OCI-LY7 (cell line): Measurements from ENCODE around the gene TRIO. TPM values are rescaled to one million over a fixed set of nuclear protein-coding genes. Genes with fewer than 3 reads are reported as not detected.

ENCODE experiments used
- BruUV-seq: library from RNA; stranded (reverse); fragments of 400-500 nt; replicated peaks from 2 replicates; lab custom pipeline; 2021; lab: Mats Ljungman, UMichigan
- CTCF ChIA-PET: fragments of 300-600 bp; sonication (Branson Sonifier 250); formaldehyde crosslinking; loops from one replicate; lab custom pipeline; 2022; ENCODE audit warnings: antibody characterized with exemption; ENCODE audit not compliant: unreplicated experiment; lab: Charles Lee
- POLR2A ChIA-PET: fragments of 300-600 bp; sonication (Branson Sonifier 250); formaldehyde crosslinking; loops from one replicate; lab custom pipeline; 2022; ENCODE audit warnings: antibody characterized with exemption; lab: Charles Lee
- DNase-seq: peaks from one replicate; pipeline ENCODE4 v3.0.0-alpha.2; 2015; ENCODE audit warnings: low spot score
- H2AFZ ChIP-seq: fragments of 200-600 bp; sonication (generic), shearing (Covaris generic); 2 replicates; pipeline ENCODE4 v1.6.1; 2014; ENCODE audit warnings: mild to moderate bottlenecking, antibody characterized with exemption, low read length, moderate library complexity
- H3K27ac ChIP-seq: fragments of 200-600 bp; sonication (generic); 2 replicates; pipeline ENCODE4 v1.5.1; 2014; ENCODE audit warnings: mixed run types, low read depth, mild to moderate bottlenecking, moderate library complexity, low read length, inconsistent platforms; ENCODE audit not compliant: poor library complexity, severe bottlenecking
- H3K36me3 ChIP-seq: fragments of 200-600 bp; sonication (generic); 2 replicates; pipeline ENCODE4 v1.6.1; 2014; ENCODE audit warnings: mild to moderate bottlenecking, antibody characterized with exemption, low read length, moderate library complexity, mixed read lengths; ENCODE audit not compliant: insufficient read depth
- H3K4me1 ChIP-seq: fragments of 200-600 bp; sonication (generic); 2 replicates; pipeline ENCODE4 v1.5.1; 2014; ENCODE audit warnings: mild to moderate bottlenecking, low read length; ENCODE audit not compliant: insufficient read depth, poor library complexity, severe bottlenecking
- H3K4me2 ChIP-seq: fragments of 200-600 bp; sonication (generic); 2 replicates; pipeline ENCODE4 v1.6.1; 2014; ENCODE audit warnings: mild to moderate bottlenecking, low read length
- H3K4me3 ChIP-seq: fragments of 200-600 bp; sonication (generic); 2 replicates; pipeline ENCODE4 v1.5.1; 2014; ENCODE audit warnings: mild to moderate bottlenecking, low read depth, low read length; ENCODE audit not compliant: poor library complexity, severe bottlenecking
- H3K79me2 ChIP-seq: fragments of 200-600 bp; sonication (generic); 2 replicates; pipeline ENCODE4 v1.6.1; 2016; ENCODE audit warnings: low read depth, mild to moderate bottlenecking, low read length, moderate library complexity, mixed read lengths; ENCODE audit not compliant: insufficient read depth
- H3K9me2 ChIP-seq: fragments of 200-600 bp; sonication (generic); 2 replicates; pipeline ENCODE4 v1.6.1; 2016; ENCODE audit warnings: mild to moderate bottlenecking, low read length, mixed read lengths; ENCODE audit not compliant: insufficient read depth
- H3K9me3 ChIP-seq: fragments of 200-600 bp; sonication (generic); 2 replicates; pipeline ENCODE4 v1.6.1; 2014; ENCODE audit warnings: mild to moderate bottlenecking, mixed run types, low read length, mixed read lengths
- H4K20me1 ChIP-seq: fragments of 200-600 bp; sonication (generic); 2 replicates; pipeline ENCODE4 v1.6.1; 2014; ENCODE audit warnings: mild to moderate bottlenecking, antibody characterized with exemption, low read length, moderate library complexity, mixed read lengths; ENCODE audit not compliant: insufficient read depth
- EZH2phosphoT487 ChIP-seq: fragments of 200-600 bp; sonication (generic); IDR thresholded peaks from 2 replicates; pipeline ENCODE4 v1.6.1; 2018; ENCODE audit warnings: low read depth, borderline replicate concordance, mild to moderate bottlenecking, mixed run types, antibody characterized with exemption, low read length, moderate library complexity, mixed read lengths
- intact Hi-C: fragments of 100-400 bp; cut with micrococcal nuclease; formaldehyde crosslinking; loops from one replicate; pipeline ENCODE4 v1.10.0; 2022; ENCODE audit not compliant: unreplicated experiment
- total RNA-seq, 2 experiments: library from RNA; depleted of rRNA in 1 of 2; stranded (reverse); fragments of >200 nt in 1 of 2; shearing (Covaris generic) in 1 of 2; gene quantifications; 2 replicates each; pipeline ENCODE4 v1.2.3, GENCODE V29; 2014 to 2022
- TF ChIP-seq, protein P1 (sequence below): fragments of 200-600 bp; sonication (generic); conservative IDR thresholded peaks from 2 replicates; pipeline ENCODE4 v1.5.1; 2014; ENCODE audit warnings: mild to moderate bottlenecking, antibody characterized with exemption, low read length, moderate library complexity, mixed read lengths

TRIO gene
- total RNA-seq, 2 experiments from 2014 or later = 35.8 to 55.1 TPM

DNA sequence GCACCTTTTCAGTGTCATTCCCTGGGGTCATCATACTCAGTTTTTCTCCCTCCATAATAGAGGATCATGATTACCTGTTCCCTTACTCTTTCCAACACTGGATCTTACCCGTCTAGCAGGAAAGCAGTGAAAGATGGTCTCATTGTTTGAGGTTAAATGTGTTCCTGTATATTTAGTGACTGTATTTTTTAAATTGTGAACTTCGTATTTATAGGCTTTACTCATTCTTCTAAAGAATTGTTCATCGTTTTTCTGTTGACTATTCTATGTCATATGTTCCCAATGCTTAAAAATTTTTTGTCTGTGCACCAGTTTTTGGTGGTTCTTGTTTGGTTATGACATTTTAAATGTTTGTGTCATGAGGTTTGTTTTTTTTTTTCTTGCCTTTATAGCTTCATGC, 233.6 kb downstream of the TRIO start:
- intact Hi-C loops = no loop called here
- no TSS peak for BruUV-seq
- DNase-seq = no peak
- Histone ChIP-seq H4K20me1 (no peaks in the 10 kb centered on the region), H3K9me2 (no peaks in the 10 kb centered on the region), H3K27ac (no peak overlapping the region), H3K4me1 (peaks cover 38% of the 10 kb centered on the region), H3K4me2 (no peak overlapping the region), H3K9me3 (no peaks in the 10 kb centered on the region), H3K4me3 (no peak overlapping the region), H3K36me3 (peaks cover 15% of the 10 kb centered on the region), H2AFZ (no peak overlapping the region), H3K79me2 (no peaks in the 10 kb centered on the region)
- CTCF ChIA-PET = interaction anchor here (0.6 kb wide), 1 partner anchor 77 kb away, joined by 3 read pairs; no protein-coding TSS in a partner anchor
- POLR2A ChIA-PET = no interaction called here
- TF ChIP-seq EZH2phosphoT487 = no peak
- TF ChIP-seq, protein P1, sequence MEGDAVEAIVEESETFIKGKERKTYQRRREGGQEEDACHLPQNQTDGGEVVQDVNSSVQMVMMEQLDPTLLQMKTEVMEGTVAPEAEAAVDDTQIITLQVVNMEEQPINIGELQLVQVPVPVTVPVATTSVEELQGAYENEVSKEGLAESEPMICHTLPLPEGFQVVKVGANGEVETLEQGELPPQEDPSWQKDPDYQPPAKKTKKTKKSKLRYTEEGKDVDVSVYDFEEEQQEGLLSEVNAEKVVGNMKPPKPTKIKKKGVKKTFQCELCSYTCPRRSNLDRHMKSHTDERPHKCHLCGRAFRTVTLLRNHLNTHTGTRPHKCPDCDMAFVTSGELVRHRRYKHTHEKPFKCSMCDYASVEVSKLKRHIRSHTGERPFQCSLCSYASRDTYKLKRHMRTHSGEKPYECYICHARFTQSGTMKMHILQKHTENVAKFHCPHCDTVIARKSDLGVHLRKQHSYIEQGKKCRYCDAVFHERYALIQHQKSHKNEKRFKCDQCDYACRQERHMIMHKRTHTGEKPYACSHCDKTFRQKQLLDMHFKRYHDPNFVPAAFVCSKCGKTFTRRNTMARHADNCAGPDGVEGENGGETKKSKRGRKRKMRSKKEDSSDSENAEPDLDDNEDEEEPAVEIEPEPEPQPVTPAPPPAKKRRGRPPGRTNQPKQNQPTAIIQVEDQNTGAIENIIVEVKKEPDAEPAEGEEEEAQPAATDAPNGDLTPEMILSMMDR = no peak

DNA sequence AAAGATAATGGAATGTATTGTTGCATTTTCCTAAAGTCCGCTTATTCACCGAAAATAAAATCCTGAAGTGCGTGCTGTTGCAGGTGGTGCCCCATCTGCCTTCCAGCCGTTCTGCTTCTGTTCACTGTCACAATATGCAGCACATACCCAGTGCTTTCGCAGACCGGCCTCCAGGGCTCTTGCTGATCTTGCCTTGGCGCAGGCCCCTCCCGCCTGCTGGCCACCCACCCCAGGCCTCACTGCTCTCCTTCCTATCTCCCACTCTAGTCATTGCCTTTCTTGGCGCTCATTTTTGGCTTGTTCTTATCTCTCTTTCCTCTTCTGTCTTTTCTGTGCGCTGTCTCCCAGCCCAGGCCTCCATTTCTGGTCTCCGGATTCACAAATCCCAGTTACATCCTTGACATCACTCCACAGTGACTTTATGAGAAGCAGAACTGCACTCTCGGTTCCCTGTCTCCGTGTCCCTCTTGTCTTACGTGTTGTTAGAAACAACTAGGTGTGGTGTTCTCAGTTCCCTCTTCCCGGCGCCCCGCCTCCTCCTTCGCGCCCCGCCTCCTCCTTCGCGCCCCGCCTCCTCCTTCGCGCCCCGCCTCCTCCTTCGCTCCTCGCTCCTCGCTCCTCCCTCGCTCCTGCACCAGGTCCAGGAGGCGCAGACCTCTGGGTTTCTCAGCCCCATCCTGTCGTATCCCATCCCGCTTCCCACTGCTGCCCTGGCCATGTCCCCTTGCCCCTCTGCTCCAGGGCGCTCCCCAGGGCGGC, 236.8 kb downstream of the TRIO start:
- Histone ChIP-seq H3K9me2 (no peaks in the 10 kb centered on the region), H4K20me1 (no peaks in the 10 kb centered on the region), H3K36me3 (peaks cover 15% of the 10 kb centered on the region), H3K4me3 (no peak overlapping the region), H2AFZ (no peak overlapping the region), H3K79me2 (no peaks in the 10 kb centered on the region), H3K27ac (peak overlapping the region; percentile 16), H3K9me3 (no peaks in the 10 kb centered on the region), H3K4me2 (peak overlapping the region; percentile 41), H3K4me1 (peaks cover 22% of the 10 kb centered on the region)
- ChIA-PET POLR2A (no interaction called here), CTCF (no interaction called here)
- DNase-seq = peak; percentile 37
- intact Hi-C loops = no loop called here
- BruUV-seq = no TSS peak
- no peak for TF ChIP-seq EZH2phosphoT487
- TF ChIP-seq, protein P1 = no peak

DNA sequence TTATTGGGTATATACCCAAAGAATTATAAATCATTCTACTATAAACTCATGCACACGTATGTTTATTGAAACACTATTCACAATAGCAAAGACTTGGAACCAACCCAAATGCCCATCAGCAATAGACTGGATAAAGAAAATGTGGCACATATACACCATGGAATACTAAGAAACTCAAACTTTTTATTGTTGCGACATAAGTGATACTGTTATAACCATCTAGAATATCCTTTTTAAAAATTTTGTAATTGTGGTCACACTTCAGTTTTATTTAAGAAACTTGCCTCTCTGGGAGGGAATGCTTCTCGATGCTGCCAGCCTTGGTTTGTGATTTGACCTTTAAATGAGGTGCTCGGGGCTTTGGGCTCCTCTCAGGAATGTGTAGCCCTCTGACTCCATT, 237.6 kb downstream of the TRIO start:
- Histone ChIP-seq H3K4me2 (no peak overlapping the region), H3K4me1 (peaks cover 14% of the 10 kb centered on the region), H3K36me3 (peaks cover 15% of the 10 kb centered on the region), H2AFZ (no peak overlapping the region), H3K9me3 (no peaks in the 10 kb centered on the region), H3K4me3 (no peak overlapping the region), H3K9me2 (no peaks in the 10 kb centered on the region), H4K20me1 (no peaks in the 10 kb centered on the region), H3K79me2 (no peaks in the 10 kb centered on the region), H3K27ac (no peak overlapping the region)
- TF ChIP-seq, protein P1 = no peak
- TF ChIP-seq EZH2phosphoT487 = no peak
- intact Hi-C loops = no loop called here
- ChIA-PET CTCF (no interaction called here), POLR2A (no interaction called here)
- no peak for DNase-seq
- BruUV-seq = no TSS peak
